Measurements from ENCODE around the gene RBM33.
"Not testable (repeated sequence)": the region's sequence is repeated elsewhere in the genome, so short reads cannot be mapped to it uniquely, and the experiment has no call there.

Gene RBM33

DNA sequence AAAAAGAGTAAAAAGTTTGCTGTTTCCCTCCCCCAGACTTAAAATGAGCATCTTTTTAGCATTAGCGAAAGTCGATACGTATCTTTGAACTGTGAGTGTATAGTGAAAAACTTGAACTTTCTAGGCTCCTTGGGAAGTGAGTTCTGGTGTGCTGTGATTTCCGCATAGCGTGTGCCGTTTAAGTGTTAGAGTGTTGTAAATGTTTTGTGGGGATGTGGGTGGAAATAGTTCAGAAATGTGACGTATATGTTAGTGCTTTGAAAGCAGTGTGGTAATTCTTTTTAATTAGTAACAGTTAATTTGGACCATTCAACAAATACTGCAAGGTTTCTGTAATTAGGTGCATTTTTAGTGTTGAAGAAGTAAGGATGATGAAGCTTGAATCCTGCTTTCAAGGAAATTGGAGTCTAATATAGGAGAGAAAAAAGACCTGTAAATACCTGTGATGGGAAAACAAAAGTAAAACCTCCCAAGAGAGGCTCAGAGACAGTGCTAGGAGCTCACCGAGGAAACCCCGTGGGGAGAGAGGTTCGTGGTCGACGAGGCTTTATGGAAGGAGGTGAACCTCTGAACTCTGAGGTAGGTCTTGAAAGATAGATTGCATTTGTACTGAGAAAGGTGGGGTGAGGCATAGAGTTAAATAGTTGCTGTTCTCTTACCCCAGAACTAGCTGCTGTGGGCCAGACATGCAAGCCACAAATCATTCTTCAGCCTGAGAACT is 40.8 kb downstream of the RBM33 start:
- Histone ChIP-seq H3K36me3 (ENCODE audit: insufficient read depth) (no peaks in the 10 kb centered on the region; the same call in 1 of the 2 replicates), H3K79me2 (ENCODE audit: insufficient read depth, low read depth) (peaks cover 75% of the 10 kb centered on the region)

DNA sequence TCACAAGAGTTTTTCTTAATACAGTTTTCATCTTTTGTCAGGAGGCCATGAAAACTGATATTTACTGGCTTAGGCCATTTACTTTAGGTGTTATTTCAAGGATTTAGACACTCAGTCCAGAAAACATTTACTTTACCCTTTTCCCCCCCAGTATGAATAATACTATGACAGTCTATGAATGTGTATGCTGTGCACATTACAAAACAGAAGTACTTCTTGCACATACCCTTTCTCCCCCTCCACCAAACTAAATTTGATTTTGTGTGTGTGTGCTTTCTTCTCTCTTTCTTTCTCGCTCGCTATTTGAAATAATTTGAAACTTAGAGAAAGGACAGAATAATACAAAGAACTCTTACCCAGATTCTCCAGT is 41.3 kb downstream of the RBM33 start:
- no peaks in the 10 kb centered on the region for H3K27me3 ChIP-seq (ENCODE audit: insufficient read depth, low read depth)
- H3K36me3 ChIP-seq (ENCODE audit: insufficient read depth), result no peaks in the 10 kb centered on the region; the same call in 1 of the 2 replicates
- H3K4me2 ChIP-seq, result no peak overlapping the region
- TF ChIP-seq, protein P1, sequence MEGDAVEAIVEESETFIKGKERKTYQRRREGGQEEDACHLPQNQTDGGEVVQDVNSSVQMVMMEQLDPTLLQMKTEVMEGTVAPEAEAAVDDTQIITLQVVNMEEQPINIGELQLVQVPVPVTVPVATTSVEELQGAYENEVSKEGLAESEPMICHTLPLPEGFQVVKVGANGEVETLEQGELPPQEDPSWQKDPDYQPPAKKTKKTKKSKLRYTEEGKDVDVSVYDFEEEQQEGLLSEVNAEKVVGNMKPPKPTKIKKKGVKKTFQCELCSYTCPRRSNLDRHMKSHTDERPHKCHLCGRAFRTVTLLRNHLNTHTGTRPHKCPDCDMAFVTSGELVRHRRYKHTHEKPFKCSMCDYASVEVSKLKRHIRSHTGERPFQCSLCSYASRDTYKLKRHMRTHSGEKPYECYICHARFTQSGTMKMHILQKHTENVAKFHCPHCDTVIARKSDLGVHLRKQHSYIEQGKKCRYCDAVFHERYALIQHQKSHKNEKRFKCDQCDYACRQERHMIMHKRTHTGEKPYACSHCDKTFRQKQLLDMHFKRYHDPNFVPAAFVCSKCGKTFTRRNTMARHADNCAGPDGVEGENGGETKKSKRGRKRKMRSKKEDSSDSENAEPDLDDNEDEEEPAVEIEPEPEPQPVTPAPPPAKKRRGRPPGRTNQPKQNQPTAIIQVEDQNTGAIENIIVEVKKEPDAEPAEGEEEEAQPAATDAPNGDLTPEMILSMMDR (conservative IDR thresholded peaks at IDR 0.05; ENCODE audit: low read depth, low read length), result no peak
- no peak overlapping the region for H2AFZ ChIP-seq (ENCODE audit: low read depth)
- peaks cover 9% of the 10 kb centered on the region; the same call in 1 of the 2 replicates for H4K20me1 ChIP-seq (ENCODE audit: insufficient read depth)
- H3K79me2 ChIP-seq (ENCODE audit: insufficient read depth, low read depth), result peaks cover 75% of the 10 kb centered on the region
- H3K27ac ChIP-seq, result no peak overlapping the region
- no peak overlapping the region for H3K4me3 ChIP-seq (IDR thresholded peaks at IDR 0.05; ENCODE audit: insufficient read depth, low read depth, low read length)
- H3K4me1 ChIP-seq (ENCODE audit: low read depth, poor library complexity, severe bottlenecking), result no peaks in the 10 kb centered on the region
- H3K9ac ChIP-seq, result no peak overlapping the region

More for the DNA sequence above, 40.8 kb downstream of the RBM33 start:
- Histone ChIP-seq H3K4me3 (IDR thresholded peaks at IDR 0.05; ENCODE audit: insufficient read depth, low read depth, low read length) (no peak overlapping the region), H3K4me2 (no peak overlapping the region), H3K27ac (no peak overlapping the region), H3K4me1 (ENCODE audit: low read depth, poor library complexity, severe bottlenecking) (no peaks in the 10 kb centered on the region), H3K27me3 (ENCODE audit: insufficient read depth, low read depth) (no peaks in the 10 kb centered on the region), H3K9ac (no peak overlapping the region), H4K20me1 (ENCODE audit: insufficient read depth) (peaks cover 9% of the 10 kb centered on the region; the same call in 1 of the 2 replicates), H2AFZ (ENCODE audit: low read depth) (no peak overlapping the region)
- TF ChIP-seq, protein P1 (conservative IDR thresholded peaks at IDR 0.05; ENCODE audit: low read depth, low read length), result no peak

DNA sequence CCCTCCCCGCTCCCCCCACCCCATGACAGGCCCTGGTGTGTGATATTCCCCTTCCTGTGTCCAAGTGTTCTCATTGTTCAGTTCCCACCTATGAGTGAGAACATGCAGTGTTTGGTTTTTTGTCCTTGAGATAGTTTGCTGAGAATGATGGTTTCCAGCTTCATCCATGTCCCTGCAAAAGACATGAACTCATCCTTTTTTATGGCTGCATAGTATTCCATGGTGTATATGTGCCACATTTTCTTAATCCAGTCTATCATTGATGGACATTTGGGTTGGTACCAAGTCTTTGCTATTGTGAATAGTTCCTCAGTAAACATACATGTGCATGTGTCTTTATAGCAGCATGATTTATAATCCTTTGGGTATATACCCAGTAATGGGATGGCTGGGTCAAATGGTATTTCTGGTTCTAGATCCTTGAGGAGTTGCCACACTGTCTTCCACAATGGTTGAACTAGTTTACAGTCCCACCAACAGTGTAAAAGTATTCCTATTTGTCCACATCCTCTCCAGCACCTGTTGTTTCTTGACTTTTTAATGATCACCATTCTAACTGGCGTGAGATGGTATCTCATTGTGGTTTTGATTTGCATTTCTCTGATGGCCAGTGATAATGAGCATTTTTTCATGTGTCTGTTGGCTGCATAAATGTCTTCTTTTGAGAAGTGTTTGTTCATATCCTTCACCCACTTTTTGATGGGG is 42.3 kb downstream of the RBM33 start:
- Histone ChIP-seq H3K79me2 (ENCODE audit: insufficient read depth, low read depth) (peaks cover 83% of the 10 kb centered on the region), H4K20me1 (ENCODE audit: insufficient read depth) (peaks cover 13% of the 10 kb centered on the region; the same call in 1 of the 2 replicates)
- H3K36me3 ChIP-seq (ENCODE audit: insufficient read depth); H2AFZ ChIP-seq (ENCODE audit: low read depth); H3K27ac ChIP-seq; H3K4me1 ChIP-seq (ENCODE audit: low read depth, poor library complexity, severe bottlenecking); H3K4me3 ChIP-seq (IDR thresholded peaks at IDR 0.05; ENCODE audit: insufficient read depth, low read depth, low read length); H3K4me2 ChIP-seq; H3K27me3 ChIP-seq (ENCODE audit: insufficient read depth, low read depth); H3K9ac ChIP-seq: not testable (repeated sequence)

DNA sequence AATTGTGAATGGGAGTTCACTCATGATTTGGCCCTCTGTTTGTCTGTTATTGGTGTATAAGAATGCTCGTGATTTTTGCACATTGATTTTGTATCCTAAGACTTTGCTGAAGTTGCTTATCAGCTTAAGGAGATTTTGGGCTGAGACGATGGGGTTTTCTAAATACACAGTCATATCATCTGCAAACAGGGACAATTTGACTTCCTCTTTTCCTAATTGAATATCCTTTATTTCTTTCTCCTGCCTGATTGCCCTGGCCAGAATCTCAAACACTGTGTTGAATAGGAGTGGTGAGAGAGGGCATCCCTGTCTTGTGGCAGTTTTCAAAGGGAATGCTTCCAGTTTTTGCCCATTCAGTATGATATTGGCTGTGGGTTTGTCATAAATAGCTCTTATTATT is 43.8 kb downstream of the RBM33 start:
- not testable (repeated sequence) for H3K4me1 ChIP-seq (ENCODE audit: low read depth, poor library complexity, severe bottlenecking); H3K9ac ChIP-seq; H2AFZ ChIP-seq (ENCODE audit: low read depth); H3K27ac ChIP-seq; H4K20me1 ChIP-seq (ENCODE audit: insufficient read depth); H3K4me2 ChIP-seq; H3K27me3 ChIP-seq (ENCODE audit: insufficient read depth, low read depth); H3K36me3 ChIP-seq (ENCODE audit: insufficient read depth); H3K4me3 ChIP-seq (IDR thresholded peaks at IDR 0.05; ENCODE audit: insufficient read depth, low read depth, low read length)
- H3K79me2 ChIP-seq (ENCODE audit: insufficient read depth, low read depth), result peaks cover 83% of the 10 kb centered on the region

DNA sequence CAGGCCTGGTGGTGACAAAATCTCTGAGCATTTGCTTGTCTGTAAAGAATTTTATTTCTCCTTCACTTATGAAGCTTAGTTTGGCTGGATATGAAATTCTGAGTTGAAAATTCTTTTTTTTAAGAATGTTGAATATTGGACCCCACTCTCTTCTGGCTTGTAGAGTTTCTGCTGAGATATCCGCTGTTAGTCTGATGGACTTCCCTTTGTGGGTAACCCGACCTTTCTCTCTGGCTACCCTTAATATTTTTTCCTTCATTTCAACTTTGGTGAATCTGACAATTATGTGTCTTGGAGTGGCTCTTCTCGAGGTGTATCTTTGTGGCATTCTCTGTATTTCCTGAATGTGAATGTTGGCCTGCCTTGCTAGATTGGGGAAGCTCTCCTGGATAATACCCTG is 46.2 kb downstream of the RBM33 start:
- not testable (repeated sequence) for H3K9ac ChIP-seq; H3K4me2 ChIP-seq; H3K4me1 ChIP-seq (ENCODE audit: low read depth, poor library complexity, severe bottlenecking); H3K4me3 ChIP-seq (IDR thresholded peaks at IDR 0.05; ENCODE audit: insufficient read depth, low read depth, low read length); H2AFZ ChIP-seq (ENCODE audit: low read depth); H3K27me3 ChIP-seq (ENCODE audit: insufficient read depth, low read depth); H3K36me3 ChIP-seq (ENCODE audit: insufficient read depth); H3K27ac ChIP-seq
- Histone ChIP-seq H4K20me1 (ENCODE audit: insufficient read depth) (peaks cover 11% of the 10 kb centered on the region; the same call in 1 of the 2 replicates), H3K79me2 (ENCODE audit: insufficient read depth, low read depth) (peaks cover 83% of the 10 kb centered on the region)

All from KMS-11 (cell line).